Measurements from ENCODE around the gene PCBP3. TPM values are rescaled to one million over a fixed set of nuclear protein-coding genes. Genes with fewer than 3 reads are reported as not detected.

The PCBP3 gene
- total RNA-seq, 1 experiment from 2014 or later = 1.4 TPM

DNA sequence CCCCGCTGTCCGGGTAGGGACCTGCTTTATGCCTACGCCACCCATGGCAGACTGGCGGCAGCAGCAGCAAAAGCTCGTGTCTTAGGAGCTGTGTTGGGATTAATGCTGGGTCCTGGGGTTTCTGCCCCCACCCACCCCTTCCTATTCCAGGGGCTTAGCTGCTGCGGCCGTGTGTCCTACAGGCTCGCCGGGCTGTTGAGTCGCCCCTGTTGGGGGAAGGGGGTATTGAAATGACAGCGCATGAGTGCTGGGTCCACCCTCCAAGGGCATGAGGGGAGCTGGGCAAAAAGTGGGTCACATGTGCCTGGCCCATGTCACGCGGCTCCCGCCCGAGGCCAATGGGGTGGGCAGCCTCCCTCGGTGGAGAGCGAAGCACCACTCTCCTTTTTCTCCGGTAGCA lies 219.7 kb downstream of the PCBP3 start:
- Mint-ChIP-seq H3K4me1 (ENCODE audit: low read depth, unreplicated experiment) (no peaks in the 10 kb centered on the region), H3K27ac (ENCODE audit: unreplicated experiment) (no peak overlapping the region), H3K9me3 (ENCODE audit: low read depth, unreplicated experiment) (no peaks in the 10 kb centered on the region), H3K27me3 (ENCODE audit: unreplicated experiment) (peaks cover 24% of the 10 kb centered on the region), H3K36me3 (ENCODE audit: insufficient read depth, unreplicated experiment) (no peaks in the 10 kb centered on the region), H3K4me3 (ENCODE audit: low read depth, unreplicated experiment) (no peak overlapping the region)
- BruUV-seq (replicated peaks) = no TSS peak
- TF ChIP-seq, protein P1, sequence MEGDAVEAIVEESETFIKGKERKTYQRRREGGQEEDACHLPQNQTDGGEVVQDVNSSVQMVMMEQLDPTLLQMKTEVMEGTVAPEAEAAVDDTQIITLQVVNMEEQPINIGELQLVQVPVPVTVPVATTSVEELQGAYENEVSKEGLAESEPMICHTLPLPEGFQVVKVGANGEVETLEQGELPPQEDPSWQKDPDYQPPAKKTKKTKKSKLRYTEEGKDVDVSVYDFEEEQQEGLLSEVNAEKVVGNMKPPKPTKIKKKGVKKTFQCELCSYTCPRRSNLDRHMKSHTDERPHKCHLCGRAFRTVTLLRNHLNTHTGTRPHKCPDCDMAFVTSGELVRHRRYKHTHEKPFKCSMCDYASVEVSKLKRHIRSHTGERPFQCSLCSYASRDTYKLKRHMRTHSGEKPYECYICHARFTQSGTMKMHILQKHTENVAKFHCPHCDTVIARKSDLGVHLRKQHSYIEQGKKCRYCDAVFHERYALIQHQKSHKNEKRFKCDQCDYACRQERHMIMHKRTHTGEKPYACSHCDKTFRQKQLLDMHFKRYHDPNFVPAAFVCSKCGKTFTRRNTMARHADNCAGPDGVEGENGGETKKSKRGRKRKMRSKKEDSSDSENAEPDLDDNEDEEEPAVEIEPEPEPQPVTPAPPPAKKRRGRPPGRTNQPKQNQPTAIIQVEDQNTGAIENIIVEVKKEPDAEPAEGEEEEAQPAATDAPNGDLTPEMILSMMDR (IDR thresholded peaks at IDR 0.05; ENCODE audit: unreplicated experiment) = no peak
- CTCF ChIA-PET = no interaction called here
- DNase-seq = no peak
- intact Hi-C loops (cut with micrococcal nuclease; ENCODE audit: unreplicated experiment) = no loop called here

DNA sequence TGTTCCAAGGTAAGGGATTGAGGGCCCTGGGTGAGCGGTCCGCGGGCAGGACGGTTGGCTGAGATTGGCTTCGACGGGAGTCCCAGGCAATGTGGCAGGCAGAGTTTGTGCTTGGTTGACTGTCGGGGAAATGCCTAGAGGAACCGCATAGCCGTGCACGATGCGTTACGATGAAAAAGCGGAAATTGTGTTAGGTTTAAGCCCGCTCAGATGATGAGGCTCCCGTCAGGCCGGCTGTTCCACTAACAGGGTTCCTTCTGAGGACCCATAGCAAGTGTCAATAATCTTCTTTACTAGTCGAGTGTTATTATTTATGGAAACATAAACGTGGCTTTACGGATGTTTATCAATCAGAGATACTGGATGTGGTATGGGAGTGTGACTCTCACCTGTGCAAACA lies 220.2 kb downstream of the PCBP3 start:
- no peaks in the 10 kb centered on the region for H3K9me3 Mint-ChIP-seq (ENCODE audit: low read depth, unreplicated experiment)
- no peak overlapping the region for H3K4me3 Mint-ChIP-seq (ENCODE audit: low read depth, unreplicated experiment)
- TF ChIP-seq, protein P1 (IDR thresholded peaks at IDR 0.05; ENCODE audit: unreplicated experiment) = no peak
- CTCF ChIA-PET = no interaction called here
- no peak overlapping the region for H3K27ac Mint-ChIP-seq (ENCODE audit: unreplicated experiment)
- peaks cover 24% of the 10 kb centered on the region for H3K27me3 Mint-ChIP-seq (ENCODE audit: unreplicated experiment)
- intact Hi-C loops (cut with micrococcal nuclease; ENCODE audit: unreplicated experiment) = no loop called here
- DNase-seq = no peak
- no peaks in the 10 kb centered on the region for H3K4me1 Mint-ChIP-seq (ENCODE audit: low read depth, unreplicated experiment)
- BruUV-seq (replicated peaks) = no TSS peak
- no peaks in the 10 kb centered on the region for H3K36me3 Mint-ChIP-seq (ENCODE audit: insufficient read depth, unreplicated experiment)

DNA sequence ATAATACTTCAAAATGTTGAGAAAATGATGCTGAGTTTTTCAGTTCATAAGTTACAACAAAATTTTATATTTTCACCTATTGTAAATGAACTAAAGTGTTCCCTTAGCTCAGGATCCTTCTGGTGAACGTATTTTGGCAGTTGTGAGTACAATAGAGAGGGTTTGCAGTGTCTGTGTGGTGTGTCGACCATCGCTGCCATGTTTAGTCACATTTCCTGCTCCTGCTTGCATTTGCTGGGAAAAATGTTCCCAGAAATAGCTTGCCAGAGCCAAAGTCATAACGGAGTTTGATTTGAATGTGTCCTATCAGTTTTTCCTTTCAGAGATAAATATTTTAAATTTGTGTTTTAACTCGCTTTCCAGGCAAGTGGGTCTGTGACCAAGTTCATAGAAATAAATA lies 220.9 kb downstream of the PCBP3 start:
- Mint-ChIP-seq H3K4me1 (ENCODE audit: low read depth, unreplicated experiment) (no peaks in the 10 kb centered on the region), H3K27ac (ENCODE audit: unreplicated experiment) (no peak overlapping the region), H3K27me3 (ENCODE audit: unreplicated experiment) (peaks cover 24% of the 10 kb centered on the region), H3K36me3 (ENCODE audit: insufficient read depth, unreplicated experiment) (no peaks in the 10 kb centered on the region), H3K9me3 (ENCODE audit: low read depth, unreplicated experiment) (no peaks in the 10 kb centered on the region), H3K4me3 (ENCODE audit: low read depth, unreplicated experiment) (no peak overlapping the region)
- BruUV-seq (replicated peaks) = no TSS peak
- no peak for DNase-seq
- CTCF ChIA-PET = no interaction called here
- TF ChIP-seq, protein P1 (IDR thresholded peaks at IDR 0.05; ENCODE audit: unreplicated experiment) = no peak
- intact Hi-C loops (cut with micrococcal nuclease; ENCODE audit: unreplicated experiment) = no loop called here

DNA sequence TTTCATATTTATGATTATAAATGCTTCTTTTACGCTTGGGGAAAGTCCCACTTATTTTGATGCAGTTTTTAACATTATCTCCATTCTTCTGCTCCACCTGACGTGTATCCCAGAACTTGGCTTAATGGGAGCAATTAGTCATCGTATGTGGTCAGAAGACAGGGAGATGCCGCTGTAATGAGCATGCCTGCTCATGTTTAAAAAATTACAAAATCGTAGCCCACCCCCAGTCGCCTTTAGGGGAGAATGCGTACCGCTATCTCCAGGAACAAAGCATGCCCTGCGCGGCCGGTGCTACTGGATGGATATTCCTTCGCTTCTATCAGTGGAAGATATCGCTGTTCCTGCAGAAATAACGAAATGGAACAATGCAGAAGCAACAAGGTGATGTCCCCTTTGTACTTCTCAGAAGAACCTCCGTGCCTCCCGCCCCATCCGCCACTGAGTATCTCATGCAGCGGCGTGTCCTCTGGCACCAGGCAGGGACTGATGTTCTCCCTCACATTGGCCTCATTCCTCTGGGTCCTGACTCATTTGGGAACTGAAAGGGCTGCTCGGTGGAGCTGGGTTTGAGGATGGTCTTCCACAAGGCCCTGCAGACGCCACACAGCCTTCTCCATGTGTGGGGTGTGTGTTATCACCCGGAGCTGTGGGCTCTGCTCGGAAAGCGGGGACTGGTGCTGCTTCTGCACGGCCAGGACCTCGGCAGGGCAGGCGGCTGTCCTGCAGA lies 221.7 kb downstream of the PCBP3 start:
- BruUV-seq (replicated peaks) = no TSS peak
- Mint-ChIP-seq H3K36me3 (ENCODE audit: insufficient read depth, unreplicated experiment) (no peaks in the 10 kb centered on the region), H3K4me3 (ENCODE audit: low read depth, unreplicated experiment) (no peak overlapping the region), H3K27ac (ENCODE audit: unreplicated experiment) (no peak overlapping the region), H3K27me3 (ENCODE audit: unreplicated experiment) (peaks cover 24% of the 10 kb centered on the region), H3K9me3 (ENCODE audit: low read depth, unreplicated experiment) (no peaks in the 10 kb centered on the region), H3K4me1 (ENCODE audit: low read depth, unreplicated experiment) (no peaks in the 10 kb centered on the region)
- TF ChIP-seq, protein P1 (IDR thresholded peaks at IDR 0.05; ENCODE audit: unreplicated experiment) = no peak
- CTCF ChIA-PET = no interaction called here
- DNase-seq = no peak
- intact Hi-C loops (cut with micrococcal nuclease; ENCODE audit: unreplicated experiment) = no loop called here
